IPS DF 19.7 (cell line): ENCODE results near the gene SLC26A8.
"Not testable (repeated sequence)": the region's sequence is repeated elsewhere in the genome, so short reads cannot be mapped to it uniquely, and the experiment has no call there.

ENCODE experiments used
- DNase-seq: peaks from one replicate; pipeline ENCODE4 v3.0.0-alpha.2; 2013; ENCODE audit warnings: low read depth, low spot score

The SLC26A8 gene

GRCh38 chr6:35945650-35946025 is 78.8 kb downstream of the SLC26A8 start:
- no peak for DNase-seq

GRCh38 chr6:35943390-35943789 is 81.1 kb downstream of the SLC26A8 start:
- no peak for DNase-seq

- no peak for DNase-seq
These were observed 82.1 kb downstream of the SLC26A8 start for GRCh38 chr6:35942355-35942754.

GRCh38 chr6:35941170-35941569 is 83.3 kb downstream of the SLC26A8 start:
- not testable (repeated sequence) for DNase-seq

- not testable (repeated sequence) for DNase-seq
These were observed 84.4 kb downstream of the SLC26A8 start for GRCh38 chr6:35940014-35940413.

GRCh38 chr6:35939259-35939658 is 85.2 kb downstream of the SLC26A8 start:
- DNase-seq: not testable (repeated sequence)

- DNase-seq: no peak
These were observed 87.6 kb downstream of the SLC26A8 start for GRCh38 chr6:35936681-35937359.

- no peak for DNase-seq
These were observed 89.0 kb downstream of the SLC26A8 start for GRCh38 chr6:35935469-35935868.

- DNase-seq: no peak
These were observed 90.6 kb downstream of the SLC26A8 start for GRCh38 chr6:35933844-35934243.

- DNase-seq: not testable (repeated sequence)
These were observed 92.6 kb downstream of the SLC26A8 start for GRCh38 chr6:35931873-35932272.

- DNase-seq: no peak
These were observed 93.3 kb downstream of the SLC26A8 start for GRCh38 chr6:35931120-35931561.

- no peak for DNase-seq
These were observed 94.8 kb downstream of the SLC26A8 start for GRCh38 chr6:35929601-35930000.

GRCh38 chr6:35926509-35927215 is 97.8 kb downstream of the SLC26A8 start:
- DNase-seq: no peak

GRCh38 chr6:35925961-35926360 is 98.5 kb downstream of the SLC26A8 start:
- no peak for DNase-seq

GRCh38 chr6:35924146-35924545 is 100.3 kb downstream of the SLC26A8 start:
- no peak for DNase-seq

- no peak for DNase-seq
These were observed 102.3 kb downstream of the SLC26A8 start for GRCh38 chr6:35922139-35922554.

GRCh38 chr6:35920793-35921732 is 103.4 kb downstream of the SLC26A8 start, which contains the start of gene SRPK1:
Gene SRPK1, minus strand, starts transcription at chr6:35921098. Its CDS starts 42 bp downstream, at chr6:35921056.
- peak; percentile 42 for DNase-seq

- DNase-seq: no peak
These were observed 104.4 kb downstream of the SLC26A8 start for GRCh38 chr6:35919827-35920751.

- DNase-seq: no peak
These were observed 105.2 kb downstream of the SLC26A8 start for GRCh38 chr6:35919085-35919826.

GRCh38 chr6:35916893-35917292 is 107.5 kb downstream of the SLC26A8 start:
- not testable (repeated sequence) for DNase-seq
